Brain pericyte (primary cell): Measurements from ENCODE around the gene NBPF4.
"Not testable (repeated sequence)": the region's sequence is repeated elsewhere in the genome, so short reads cannot be mapped to it uniquely, and the experiment has no call there.

Experiments used
- DNase-seq: peaks from one replicate; pipeline ENCODE4 v3.0.0-alpha.2; 2012; ENCODE audit warnings: low read depth, low spot score

Gene NBPF4

DNA sequence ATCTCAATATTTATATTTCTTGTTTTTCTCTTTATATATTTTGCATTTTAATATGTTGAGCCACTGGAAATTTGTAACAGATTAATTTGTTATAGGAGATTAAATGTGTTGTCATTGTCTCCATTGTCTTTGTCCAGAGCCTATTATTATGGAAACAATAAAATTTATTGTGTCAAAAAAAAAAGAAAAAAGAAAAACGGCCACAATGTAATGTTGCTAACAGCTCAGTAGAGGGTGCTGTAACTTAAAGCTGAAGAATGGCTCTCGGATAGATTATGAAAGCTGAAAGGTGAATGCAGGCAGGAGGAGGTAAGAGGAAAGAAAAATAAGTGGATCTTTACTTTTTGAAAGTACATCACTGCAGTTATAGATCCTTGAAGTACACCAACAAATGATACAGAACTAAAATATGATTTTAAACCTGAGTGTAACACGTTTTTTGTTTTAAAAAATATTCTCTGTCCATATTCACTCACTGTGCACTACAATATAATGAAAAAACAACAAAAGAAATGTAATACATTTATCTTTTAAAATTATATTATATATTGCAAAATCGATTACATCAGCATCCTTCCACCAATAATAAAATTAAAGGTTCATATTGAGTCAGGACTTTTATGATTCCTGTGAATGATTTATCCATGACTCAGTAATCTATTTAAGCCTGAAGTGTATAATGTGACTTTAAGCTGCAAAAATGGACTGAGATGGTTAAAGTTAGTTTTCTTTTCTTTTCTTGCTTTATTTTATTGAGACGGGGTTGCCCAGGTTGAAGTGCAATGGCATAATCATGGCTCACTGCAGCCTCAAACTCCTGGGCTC, 29.0 kb downstream of the NBPF4 start:
- DNase-seq, result not testable (repeated sequence)

DNA sequence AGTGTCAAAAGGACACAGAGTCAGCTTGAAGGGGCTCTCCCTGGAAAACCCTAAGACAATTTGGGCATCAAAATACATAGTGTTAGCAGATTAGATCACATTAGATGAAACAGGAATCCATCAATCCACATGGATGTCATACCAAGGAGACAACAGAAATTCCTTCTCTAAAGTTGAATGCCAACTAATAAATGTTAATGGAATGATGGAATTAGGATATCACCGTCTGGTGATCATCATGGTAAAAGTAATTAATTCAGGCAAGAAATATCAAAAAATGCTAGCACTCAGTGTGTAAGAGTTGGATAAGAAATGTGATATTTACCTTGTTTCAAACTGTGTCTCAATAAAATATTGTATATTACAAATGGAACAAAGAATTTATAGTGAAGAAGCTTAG, 32.9 kb downstream of the NBPF4 start:
- no peak for DNase-seq

DNA sequence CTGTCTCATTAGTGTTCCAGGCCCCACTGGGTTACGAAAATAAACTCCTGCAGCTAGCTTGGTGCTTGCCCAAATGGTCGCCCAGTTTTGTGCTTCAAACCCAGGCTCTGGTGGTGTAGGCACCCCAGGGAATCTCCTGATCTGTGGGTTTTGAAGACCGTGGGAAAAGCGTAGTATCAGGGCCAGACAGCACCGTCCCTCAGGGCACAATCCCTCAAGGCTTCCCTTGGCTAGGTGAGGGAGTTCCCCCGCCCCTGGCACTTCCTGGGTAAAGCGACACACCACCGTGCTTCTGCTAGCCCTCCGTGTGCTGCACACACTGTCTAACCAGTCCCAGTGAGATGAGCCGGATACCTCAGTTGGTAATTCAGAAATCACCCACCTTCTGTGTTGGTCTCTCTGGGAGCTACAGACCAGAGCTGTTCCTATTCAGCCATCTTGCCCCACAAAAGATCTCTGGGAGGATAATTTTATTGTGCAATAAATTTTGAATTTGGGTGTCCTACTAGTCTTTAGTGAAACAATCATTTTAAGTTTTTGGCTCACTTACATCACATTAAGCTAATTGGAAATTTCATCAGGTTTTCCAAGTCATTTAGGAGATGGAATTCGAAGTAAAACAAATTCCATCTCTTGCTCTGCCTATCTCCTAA, 34.3 kb downstream of the NBPF4 start:
- DNase-seq, result no peak

DNA sequence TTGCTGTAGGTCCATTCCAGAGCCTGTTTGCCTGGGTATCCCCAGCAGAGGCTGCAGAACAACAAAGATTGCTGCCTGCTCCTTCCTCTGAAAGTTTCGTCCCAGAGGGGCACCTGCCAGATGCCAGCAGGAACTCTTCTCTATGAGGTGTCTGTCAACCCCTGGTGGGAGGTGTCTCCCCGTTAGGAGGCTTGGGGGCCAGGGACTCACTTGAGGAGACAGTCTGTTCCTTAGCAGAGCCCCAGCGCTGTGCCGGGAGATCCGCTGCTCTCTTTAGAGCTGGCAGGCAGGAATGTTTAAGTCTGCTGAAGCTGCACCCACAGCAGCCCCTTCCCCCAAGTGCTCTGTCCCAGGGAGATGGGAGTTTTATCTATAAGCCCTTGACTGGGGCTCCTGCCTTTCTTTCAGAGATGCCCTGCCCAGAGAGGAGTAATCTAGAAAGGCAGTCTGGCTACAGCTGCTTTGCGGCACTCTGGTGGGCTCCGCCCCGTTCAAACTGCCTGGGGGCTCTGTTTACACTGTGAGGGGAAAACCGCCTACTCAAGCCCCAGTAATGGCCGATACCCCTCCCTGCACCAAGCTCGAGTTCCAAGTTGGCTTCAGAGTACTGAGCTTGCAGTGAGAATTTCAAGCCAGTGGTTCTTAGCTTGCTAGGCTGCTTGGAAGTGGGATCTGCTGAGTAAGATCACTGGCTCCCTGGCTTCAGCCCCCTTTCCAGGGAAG, 35.0 kb downstream of the NBPF4 start:
- DNase-seq, result no peak

DNA sequence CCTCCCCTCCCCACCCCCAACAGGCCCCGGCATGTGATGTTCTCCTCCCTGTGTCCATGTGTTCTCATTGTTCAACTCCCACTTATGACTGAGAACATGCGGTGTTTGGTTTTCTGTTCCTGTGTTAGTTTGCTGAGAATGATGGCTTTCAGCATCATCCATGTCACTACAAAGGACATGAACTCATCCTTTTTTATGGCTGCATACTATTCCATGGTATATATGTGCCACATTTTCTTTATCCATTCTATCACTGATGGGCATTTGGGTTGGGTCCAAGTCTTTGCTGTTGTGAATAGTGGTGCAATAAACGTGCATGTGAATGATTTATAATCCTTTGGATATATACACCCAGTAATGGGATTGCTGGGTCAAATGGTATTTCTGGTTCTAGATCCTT, 40.3 kb downstream of the NBPF4 start:
- DNase-seq, result not testable (repeated sequence)

DNA sequence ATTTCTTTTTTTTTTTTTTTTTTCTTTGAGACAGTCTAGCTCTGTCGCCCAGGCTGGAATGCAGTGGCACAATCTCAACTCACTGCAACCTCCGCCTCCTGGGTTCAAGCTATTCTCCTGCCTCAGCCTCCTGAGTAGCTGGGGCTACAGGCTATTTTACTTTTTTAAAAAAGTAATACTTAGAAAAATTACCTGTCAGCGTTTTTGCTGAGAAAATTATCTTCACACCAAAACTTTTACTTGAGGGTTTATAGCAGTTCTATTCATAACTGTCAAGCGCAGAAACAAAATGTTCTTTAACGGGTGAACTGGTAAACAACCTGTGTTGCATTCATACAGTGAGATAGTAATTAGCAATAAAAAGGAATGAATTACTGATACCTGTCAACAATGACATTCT, 42.2 kb downstream of the NBPF4 start:
- DNase-seq, result no peak

DNA sequence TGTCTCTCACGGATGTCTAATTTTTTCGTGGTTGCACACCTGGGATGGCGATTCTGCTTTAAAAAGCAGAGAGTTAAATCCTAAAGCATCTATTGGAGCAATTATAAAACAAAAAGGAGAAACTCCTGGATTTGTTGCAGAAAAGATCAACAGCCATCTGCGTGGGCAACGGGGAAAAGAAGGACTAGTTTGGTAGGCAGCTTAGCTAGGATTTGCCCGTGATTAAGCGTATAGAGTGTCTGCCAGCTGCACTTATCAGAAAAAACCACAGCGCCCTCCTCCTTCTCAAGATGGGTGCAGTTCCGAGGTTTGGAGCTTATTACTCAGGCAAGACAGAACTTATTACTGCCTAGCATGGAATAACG, 43.2 kb downstream of the NBPF4 start:
- peak; percentile 17 for DNase-seq

DNA sequence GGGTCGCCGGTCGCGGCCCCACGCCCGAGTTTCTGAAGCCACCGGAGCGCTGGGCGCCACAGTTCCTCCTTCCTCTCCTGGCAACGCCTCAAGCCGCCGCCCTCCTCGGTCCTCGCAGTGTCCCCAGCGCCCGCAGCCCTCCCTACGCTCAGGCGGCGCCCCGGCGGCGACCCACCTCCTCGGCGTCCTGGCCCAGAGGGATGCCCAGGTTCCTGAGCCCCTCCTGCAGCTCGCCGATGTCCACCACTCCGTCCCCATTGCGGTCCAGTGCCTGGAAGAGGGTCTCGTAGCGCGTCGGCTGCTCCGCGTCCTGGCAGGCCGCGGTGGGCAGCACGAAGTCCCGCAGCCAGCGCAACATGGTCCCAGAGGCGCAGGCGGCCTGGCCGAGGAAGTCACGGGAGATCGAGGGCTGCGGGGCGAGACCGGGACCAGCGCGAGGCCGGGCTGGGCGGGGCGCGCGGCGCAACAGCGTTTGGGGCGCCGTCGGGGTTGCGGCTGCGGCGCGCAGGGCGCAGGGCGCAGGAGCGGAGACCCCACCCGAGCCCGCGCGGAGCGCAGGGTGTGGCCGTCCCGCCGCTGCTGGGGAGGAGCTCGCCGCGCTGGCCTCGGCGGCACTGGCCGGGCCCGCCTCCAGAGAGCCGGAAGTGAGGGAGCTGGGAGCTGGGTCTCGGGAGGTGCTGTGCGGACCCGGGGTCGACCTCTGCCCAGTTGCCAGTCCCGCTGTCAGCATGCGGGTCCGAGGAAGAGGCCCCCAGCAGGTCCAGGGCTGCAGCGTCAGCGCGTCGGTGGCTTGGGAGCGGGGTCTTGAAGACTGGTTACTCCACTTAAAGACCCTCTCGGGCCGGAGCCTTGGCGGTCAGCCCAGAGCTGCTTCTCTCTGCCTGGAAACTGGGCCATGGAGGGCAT, 43.8 kb downstream of the NBPF4 start, which contains the start of gene SLC25A24:
TSS of gene SLC25A24 (minus strand) at position 563 of the 906 bp plus-strand sequence. CDS start at position 358, 205 bp downstream.
- DNase-seq, result peak; percentile 51

DNA sequence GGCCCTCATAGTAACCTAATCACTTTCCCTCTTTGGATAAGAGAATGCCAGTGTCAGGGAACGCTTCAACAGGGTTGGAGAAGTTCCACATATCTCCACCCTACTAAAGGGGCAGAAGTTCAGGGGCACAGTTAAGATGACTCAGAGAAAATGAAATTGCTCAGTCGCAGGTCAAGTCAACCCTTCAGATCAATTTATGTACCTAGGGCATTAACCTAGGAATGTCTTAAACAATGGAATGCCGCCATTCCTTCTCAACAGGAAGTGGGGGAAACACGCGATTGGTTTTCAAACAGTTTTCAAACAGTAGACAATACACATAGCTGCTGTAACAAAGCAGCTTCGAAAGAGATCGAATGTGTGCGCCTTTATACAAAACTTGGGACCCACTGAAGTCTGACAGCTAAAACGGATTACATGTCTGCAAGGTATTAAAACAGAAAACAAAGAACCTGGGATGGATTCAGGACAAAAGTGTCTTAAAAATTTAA, 44.6 kb downstream of the NBPF4 start:
- DNase-seq, result no peak

DNA sequence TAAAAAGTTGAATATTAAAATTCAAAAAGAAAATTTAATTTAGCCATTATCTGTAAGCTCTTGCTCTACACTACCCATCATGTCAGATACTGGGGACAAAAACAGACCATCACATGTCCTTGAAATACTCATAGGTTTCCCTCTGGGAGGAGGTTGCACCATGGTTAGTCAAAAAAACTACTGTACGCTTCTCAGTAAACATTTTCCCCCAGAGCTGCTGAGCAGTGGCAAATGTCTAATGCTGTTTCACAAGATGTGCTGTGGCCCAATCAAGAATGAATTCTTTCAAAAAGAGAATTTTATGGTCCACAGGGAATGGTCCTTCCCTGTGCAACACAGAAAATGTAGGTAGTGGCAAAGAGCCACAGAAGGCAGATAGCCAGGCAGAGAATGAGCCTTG, 49.8 kb downstream of the NBPF4 start:
- DNase-seq, result no peak

DNA sequence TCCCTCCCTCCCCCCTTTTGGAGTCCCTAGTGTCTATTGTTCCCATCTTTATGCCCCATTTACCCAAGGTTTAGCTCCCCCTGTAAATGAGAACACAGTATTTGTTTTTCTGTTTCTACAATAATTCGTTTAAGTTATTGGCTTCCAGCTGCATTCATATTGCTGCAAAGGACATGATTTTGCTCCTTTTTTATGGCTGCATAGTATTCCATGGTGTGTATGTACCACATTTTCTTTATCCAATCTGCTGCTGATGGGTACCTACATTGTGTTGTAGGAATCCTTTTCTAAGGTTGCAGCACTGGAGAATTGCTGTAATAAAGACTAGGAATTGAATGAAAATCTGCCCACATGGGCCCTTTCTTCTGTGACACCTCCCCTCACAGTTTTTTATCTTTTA, 50.5 kb downstream of the NBPF4 start:
- DNase-seq, result no peak

DNA sequence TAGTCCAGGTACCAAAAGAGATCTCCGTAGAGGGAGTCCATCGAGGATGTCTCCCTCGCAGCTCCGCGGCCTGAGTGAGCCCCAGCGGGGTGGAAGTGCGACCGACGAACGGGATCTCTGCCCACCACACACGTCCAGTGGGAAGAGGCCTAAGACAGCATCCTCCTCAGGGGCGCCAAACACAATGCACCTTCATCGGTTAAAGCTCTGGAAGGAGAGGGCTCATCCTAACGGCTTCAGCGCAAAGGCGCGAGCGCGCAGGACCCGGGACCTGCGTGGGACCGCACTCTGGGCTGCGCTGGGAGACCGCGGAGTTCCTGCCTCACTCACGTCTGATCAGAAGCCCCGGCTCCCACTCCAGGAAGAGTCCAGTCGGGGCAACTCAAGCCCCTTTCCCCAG, 51.3 kb downstream of the NBPF4 start:
- no peak for DNase-seq

DNA sequence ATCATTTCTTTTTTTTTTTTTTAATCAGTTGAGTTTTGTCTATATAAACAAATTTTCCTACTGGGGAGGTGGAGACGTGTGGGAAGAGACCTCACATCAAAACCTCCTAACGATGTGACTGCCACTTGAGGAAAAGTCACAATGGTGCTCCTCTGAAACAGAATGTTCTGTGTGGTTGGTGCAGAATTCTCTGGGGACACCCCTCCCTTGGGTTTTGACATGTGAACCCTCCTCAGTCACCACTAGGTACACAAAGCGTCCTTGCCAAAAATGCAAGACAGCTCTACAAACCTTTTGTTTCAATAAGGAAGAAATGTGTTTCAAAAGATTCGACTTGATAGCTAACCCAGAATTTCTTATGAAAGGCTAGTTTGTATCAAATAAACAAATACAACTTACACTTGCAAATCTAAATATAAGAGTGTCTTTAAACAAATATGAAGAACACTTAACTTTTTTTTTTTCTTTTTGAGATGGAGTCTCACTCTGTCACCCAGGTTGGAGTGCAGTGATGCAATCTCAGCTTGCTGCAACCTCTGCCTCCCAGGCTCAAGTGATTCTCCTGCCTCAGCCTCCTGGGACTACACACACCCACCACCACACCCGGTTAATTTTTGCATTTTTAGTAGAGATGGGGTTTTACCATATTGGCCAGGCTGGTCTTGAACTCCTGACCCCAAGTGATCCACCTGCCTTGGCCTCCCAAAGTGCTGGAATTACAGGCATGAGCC, 53.0 kb downstream of the NBPF4 start:
- DNase-seq, result no peak

DNA sequence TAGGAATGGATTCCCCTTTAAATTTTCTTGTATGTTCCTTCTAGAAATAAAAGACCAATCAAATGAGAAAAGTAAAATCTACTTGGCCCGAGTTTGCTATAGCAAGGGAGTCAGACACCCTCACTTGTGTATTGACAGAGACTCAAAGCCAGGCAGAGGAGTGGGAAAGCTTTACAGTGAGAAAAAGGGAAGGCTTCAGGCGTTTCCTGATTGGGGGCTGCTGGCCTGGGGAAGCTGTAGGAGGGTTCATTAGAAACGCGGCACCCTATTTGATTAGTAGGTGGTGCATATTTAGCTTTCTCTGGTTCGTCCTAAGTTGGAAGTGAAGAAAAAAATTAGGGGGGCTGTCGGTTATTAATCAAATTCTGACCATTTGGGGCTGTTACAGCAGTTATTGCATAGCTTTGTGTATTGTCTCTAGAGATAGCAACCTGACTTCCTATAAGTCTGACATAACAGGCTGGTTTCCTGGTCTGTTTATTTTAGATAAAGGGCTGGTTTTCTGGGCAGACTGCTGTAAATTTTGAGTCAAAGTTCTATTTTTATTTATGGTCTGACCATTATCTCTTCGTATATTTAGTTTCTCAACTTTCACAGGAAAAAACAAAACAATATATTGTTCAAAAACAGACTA, 53.8 kb downstream of the NBPF4 start:
- DNase-seq, result no peak

DNA sequence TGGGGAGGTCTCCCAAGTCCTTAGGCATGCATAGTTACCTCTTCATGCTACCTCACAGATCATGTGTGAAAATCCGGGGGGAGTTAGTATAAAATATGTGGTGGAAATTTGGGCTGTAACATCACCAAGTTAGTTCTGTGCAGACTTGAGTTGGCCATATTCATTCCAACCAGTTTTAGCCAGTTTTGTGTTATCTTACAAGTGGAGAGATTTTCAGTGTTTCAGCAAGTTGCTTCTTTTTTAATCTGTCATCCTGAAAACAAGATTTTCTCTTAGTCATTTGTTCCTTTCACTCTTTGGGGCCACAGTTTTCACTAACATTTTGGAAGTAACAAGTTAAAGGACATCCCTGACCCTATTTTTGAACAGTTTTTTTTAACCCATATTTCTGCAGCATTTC, 55.1 kb downstream of the NBPF4 start:
- no peak for DNase-seq

DNA sequence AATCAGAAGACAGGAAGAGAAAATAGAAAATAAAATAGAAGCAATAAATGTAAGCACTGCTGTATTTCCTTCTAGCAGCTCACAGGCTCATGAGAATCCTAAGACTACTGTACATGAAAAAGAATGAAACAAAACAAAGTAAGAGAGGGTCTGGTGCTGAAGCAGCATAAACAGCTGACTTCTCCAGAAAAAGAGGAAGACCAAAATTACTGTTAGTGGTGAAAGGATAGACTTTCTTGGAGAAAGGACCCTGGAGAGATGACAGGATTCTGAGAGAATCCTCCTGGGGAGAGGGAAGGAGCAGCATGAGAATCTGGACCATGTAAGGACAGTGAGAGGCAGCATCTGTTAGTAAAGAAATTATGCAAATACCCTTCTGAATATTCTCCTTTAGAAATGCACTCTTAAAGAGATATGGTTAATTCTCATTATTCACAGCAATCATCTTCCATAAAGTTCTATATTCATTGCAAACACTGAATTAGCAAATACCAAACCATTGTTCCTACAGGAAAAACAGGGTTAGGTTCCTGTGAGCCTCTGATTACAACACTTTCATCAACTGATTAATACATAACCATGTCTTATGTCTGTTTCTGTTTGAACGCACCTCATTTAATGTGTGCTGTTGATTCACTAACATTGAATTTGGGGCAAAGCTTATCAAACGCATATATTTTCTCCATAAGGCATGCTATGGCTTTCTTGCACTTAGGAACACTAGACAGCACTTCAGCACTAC, 60.7 kb downstream of the NBPF4 start:
- DNase-seq, result no peak

DNA sequence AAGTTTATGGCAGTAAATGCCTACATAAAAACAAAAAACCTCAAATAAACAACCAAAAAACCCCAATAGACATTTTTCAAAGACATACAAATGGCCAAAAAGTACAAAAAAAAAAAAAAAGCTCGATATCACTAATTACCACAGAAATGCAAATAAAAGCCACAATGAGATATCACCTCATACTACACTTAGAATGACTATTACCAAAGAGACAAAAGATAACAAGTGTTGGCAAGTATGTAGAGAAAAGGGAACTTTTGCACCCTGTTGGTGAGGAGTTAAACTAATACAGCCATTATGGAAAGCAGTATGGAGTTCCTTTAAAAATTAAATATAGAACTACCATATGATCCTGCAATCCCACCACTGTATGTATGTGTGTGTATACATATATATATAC, 64.9 kb downstream of the NBPF4 start:
- no peak for DNase-seq
